ENCODE data around the gene ZNF331.

GRCh38 chr19:53518121-53518520 is 19.8 kb upstream of the ZNF331 start:
- TF ChIP-seq EZH2 (IDR thresholded peaks at IDR 0.05; ENCODE audit: low read length, missing control alignments): no peak
- TF ChIP-seq, protein P1, sequence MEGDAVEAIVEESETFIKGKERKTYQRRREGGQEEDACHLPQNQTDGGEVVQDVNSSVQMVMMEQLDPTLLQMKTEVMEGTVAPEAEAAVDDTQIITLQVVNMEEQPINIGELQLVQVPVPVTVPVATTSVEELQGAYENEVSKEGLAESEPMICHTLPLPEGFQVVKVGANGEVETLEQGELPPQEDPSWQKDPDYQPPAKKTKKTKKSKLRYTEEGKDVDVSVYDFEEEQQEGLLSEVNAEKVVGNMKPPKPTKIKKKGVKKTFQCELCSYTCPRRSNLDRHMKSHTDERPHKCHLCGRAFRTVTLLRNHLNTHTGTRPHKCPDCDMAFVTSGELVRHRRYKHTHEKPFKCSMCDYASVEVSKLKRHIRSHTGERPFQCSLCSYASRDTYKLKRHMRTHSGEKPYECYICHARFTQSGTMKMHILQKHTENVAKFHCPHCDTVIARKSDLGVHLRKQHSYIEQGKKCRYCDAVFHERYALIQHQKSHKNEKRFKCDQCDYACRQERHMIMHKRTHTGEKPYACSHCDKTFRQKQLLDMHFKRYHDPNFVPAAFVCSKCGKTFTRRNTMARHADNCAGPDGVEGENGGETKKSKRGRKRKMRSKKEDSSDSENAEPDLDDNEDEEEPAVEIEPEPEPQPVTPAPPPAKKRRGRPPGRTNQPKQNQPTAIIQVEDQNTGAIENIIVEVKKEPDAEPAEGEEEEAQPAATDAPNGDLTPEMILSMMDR (conservative IDR thresholded peaks at IDR 0.05 in 1 of 2, IDR thresholded peaks at IDR 0.05 in 1 of 2; ENCODE audit: low read depth in 1 of 2, low read length in 2 of 2): no peak
